GM23248 (cell line): ENCODE data around the gene OR6S1. TPM values are rescaled to one million over a fixed set of nuclear protein-coding genes. Genes with fewer than 3 reads are reported as not detected.
A peak's percentile ranks its signal among the peaks of the same experiment; 100 is the strongest.
"Not testable (repeated sequence)": the region's sequence is repeated elsewhere in the genome, so short reads cannot be mapped to it uniquely, and the experiment has no call there.

ENCODE experiments used
- DNase-seq: peaks from one replicate; pipeline ENCODE4 v3.0.0-alpha.2; 2015
- H2AFZ ChIP-seq: fragments of 200-600 bp; sonication (generic); 2 replicates; pipeline ENCODE4 v1.6.1; 2016; ENCODE audit warnings: antibody characterized with exemption
- H3F3A ChIP-seq: fragments of 200-600 bp; sonication (generic); 2 replicates; pipeline ENCODE4 v1.6.1; 2016; ENCODE audit warnings: mild to moderate bottlenecking, antibody characterized with exemption, mixed run types; ENCODE audit not compliant: insufficient read depth
- H3K27ac ChIP-seq: fragments of 200-600 bp; sonication (generic); 2 replicates; pipeline ENCODE4 v1.5.1; 2016; ENCODE audit warnings: mild to moderate bottlenecking
- H3K27me3 ChIP-seq: fragments of 200-600 bp; sonication (generic); replicated peaks from 2 replicates; pipeline ENCODE4 v1.6.1; 2016; ENCODE audit warnings: mild to moderate bottlenecking; ENCODE audit not compliant: insufficient read depth
- H3K36me3 ChIP-seq: fragments of 200-600 bp; sonication (generic); 2 replicates; pipeline ENCODE4 v1.6.1; 2016; ENCODE audit warnings: low read depth, mild to moderate bottlenecking
- H3K4me1 ChIP-seq: fragments of 200-600 bp; sonication (generic); 2 replicates; pipeline ENCODE4 v1.6.1; 2016; ENCODE audit warnings: mild to moderate bottlenecking; ENCODE audit not compliant: insufficient read depth
- H3K4me2 ChIP-seq: fragments of 200-600 bp; sonication (generic); one replicate; pipeline ENCODE4 v1.6.1; 2016; ENCODE audit warnings: mild to moderate bottlenecking; ENCODE audit not compliant: unreplicated experiment
- H3K4me3 ChIP-seq: fragments of 200-600 bp; sonication (generic); 2 replicates; pipeline ENCODE4 v1.5.1; 2016; ENCODE audit warnings: mild to moderate bottlenecking
- H3K79me2 ChIP-seq: fragments of 200-600 bp; sonication (generic); 2 replicates; pipeline ENCODE4 v1.6.1; 2016; ENCODE audit warnings: mild to moderate bottlenecking; ENCODE audit not compliant: insufficient read depth
- H3K9ac ChIP-seq: fragments of 200-600 bp; sonication (generic); 2 replicates; pipeline ENCODE4 v1.6.1; 2016; ENCODE audit warnings: mild to moderate bottlenecking
- H3K9me2 ChIP-seq: fragments of 200-600 bp; sonication (generic); 2 replicates; pipeline ENCODE4 v1.6.1; 2016; ENCODE audit warnings: mixed run types, mild to moderate bottlenecking, moderate library complexity; ENCODE audit not compliant: insufficient read depth
- H3K9me3 ChIP-seq: fragments of 200-600 bp; sonication (generic); one replicate; pipeline ENCODE4 v1.6.1; 2017; ENCODE audit warnings: low read depth
- H4K20me1 ChIP-seq: fragments of 200-600 bp; sonication (generic); 2 replicates; pipeline ENCODE4 v1.6.0; 2016; ENCODE audit not compliant: insufficient read depth
- EZH2 ChIP-seq: fragments of 200-600 bp; sonication (generic); IDR thresholded peaks from 2 replicates; pipeline ENCODE4 v1.6.1; 2018; ENCODE audit warnings: antibody characterized with exemption, mild to moderate bottlenecking; ENCODE audit not compliant: insufficient read depth, poor library complexity, severe bottlenecking
- EZH2phosphoT487 ChIP-seq: fragments of 200-600 bp; sonication (generic); IDR thresholded peaks from 2 replicates; pipeline ENCODE4 v1.6.1; 2018; ENCODE audit warnings: antibody characterized with exemption, moderate library complexity, mild to moderate bottlenecking, low read depth; ENCODE audit not compliant: insufficient read depth
- WGBS, 2 experiments: methylation state at CpG; one replicate each; pipeline ENCODE4 v1.1.6; 2015 to 2017; ENCODE audit warnings: low lambda C conversion rate in 2 of 2, low coverage in 1 of 2; ENCODE audit errors: missing lambda C conversion rate in 2 of 2; 5-methylcytosine and 5-hydroxymethylcytosine counted together
- in situ Hi-C: fragments of 300-500 bp; cut with MboI; formaldehyde crosslinking; loops from 2 replicates; pipeline ENCODE4 v1.15.0; 2020
- polyA plus RNA-seq: library from polyadenylated mRNA; unstranded; fragments of >200 nt; fragmentation: Nextera tagmentation; extraction: Ambion mirVana; gene quantifications from 2 replicates; pipeline ENCODE4 v1.2.1, GENCODE V29; 2016
- total RNA-seq: library from RNA; depleted of rRNA; stranded (reverse); fragments of >200 nt; shearing (Covaris generic); gene quantifications from 2 replicates; pipeline ENCODE4 v1.2.3, GENCODE V29; 2014

Gene OR6S1
- total and polyA plus RNA-seq, 2 experiments from 2014 or later: not detected

DNA sequence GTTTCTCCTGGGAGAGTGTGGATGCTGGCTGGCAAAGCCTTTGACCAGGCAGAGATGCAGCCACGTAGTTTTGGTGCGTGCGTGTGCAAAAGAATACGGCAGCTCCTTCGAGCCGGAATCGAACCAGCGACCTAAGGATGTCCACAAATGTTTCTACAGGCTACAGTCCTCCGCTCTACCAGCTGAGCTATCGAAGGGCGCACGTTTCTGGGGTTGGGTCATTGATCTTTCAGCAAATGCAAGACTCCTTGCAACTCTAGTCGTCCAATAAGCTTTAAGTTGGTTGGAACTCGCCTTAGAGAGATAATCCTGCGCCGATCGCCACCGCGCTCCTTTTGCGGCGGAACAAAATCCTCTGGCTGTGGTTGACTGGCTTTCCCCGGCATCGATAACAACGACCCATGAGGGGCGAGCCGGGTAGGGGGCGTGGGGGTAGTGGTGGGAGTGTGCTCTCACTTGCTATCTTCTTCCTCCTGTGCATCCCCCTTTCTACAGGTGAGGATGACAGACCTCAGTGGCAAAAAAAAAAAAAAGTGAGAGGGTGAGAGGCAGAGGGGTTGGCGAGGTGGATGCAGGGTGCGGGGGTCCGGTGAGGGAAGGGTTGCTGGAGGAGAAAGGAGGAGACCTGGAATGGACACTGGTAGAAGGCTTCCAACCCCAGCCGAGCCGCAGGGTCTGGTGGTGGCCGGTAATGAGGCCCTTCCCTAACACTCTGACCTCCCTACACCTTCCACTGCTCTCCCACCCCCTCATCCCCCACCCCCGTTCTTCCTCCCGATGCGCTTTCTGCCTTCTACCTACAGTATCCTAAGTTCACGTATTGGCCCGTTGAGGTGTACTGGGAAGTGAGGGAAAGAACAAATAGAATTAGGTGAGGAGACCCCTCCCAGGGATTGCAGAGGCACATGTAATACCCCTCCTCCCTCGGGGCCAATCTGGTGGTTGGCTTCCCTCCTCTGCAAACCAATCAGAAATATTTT, 11.8 kb upstream of the OR6S1 start:
- H2AFZ ChIP-seq: no peak overlapping the region; the same call in 1 of the 2 replicates

DNA sequence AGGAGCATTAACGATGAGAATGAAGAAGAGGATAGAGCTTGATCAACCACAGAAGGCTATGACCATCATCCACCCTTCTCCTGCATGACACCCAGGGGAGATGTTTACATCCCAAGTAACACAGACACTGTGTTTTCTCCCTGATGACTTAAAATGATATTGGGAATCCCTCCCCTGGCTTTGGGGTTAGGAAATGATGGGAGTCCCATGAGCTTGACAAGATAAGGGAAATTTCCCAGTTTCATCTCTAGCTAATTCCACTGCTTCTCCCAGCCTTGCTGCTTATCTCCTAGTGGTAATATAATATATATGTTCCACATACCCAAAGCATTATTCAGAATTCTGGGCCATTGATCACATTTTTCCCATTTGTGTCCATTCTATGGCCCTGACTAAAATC, 4.0 kb upstream of the OR6S1 start:
- Histone ChIP-seq H3K27me3 (0 out of 2 replicates have a peak, but pooled peaks cover 12% of the 10 kb centered on the region), H3K79me2 (no peaks in the 10 kb centered on the region), H2AFZ (no peak overlapping the region), H3K9me3 (no peaks in the 10 kb centered on the region), H3F3A (no peaks in the 10 kb centered on the region), H3K9ac (no peak overlapping the region), H3K27ac (no peak overlapping the region), H3K4me1 (no peaks in the 10 kb centered on the region), H3K4me2 (no peak overlapping the region), H3K36me3 (no peaks in the 10 kb centered on the region), H3K4me3 (no peak overlapping the region), H3K9me2 (no peaks in the 10 kb centered on the region), H4K20me1 (no peaks in the 10 kb centered on the region)
- in situ Hi-C loops: no loop called here
- WGBS, 2 experiments: 48 to 50% methylated on average over 1 of the region's 1 CpG
- no peak for TF ChIP-seq EZH2phosphoT487
- TF ChIP-seq EZH2: no peak
- DNase-seq: no peak

More for the DNA sequence above, 11.8 kb upstream of the OR6S1 start:
- H3K36me3 ChIP-seq: no peaks in the 10 kb centered on the region
- no peaks in the 10 kb centered on the region for H3K9me2 ChIP-seq
- H3K4me2 ChIP-seq: no peak overlapping the region
- no peaks in the 10 kb centered on the region for H3K4me1 ChIP-seq
- in situ Hi-C loops: no loop called here
- peaks cover 34% of the 10 kb centered on the region for H3K27me3 ChIP-seq
- H3K79me2 ChIP-seq: no peaks in the 10 kb centered on the region
- TF ChIP-seq EZH2: no peak
- TF ChIP-seq EZH2phosphoT487: no peak
- 2 to 4% methylated on average over 31 to 39 of the region's 39 CpGs for WGBS, 2 experiments
- peak overlapping the region; percentile 9; the same call in 1 of the 2 replicates for H3K4me3 ChIP-seq
- no peak overlapping the region for H3K9ac ChIP-seq
- no peaks in the 10 kb centered on the region for H3F3A ChIP-seq
- no peaks in the 10 kb centered on the region for H4K20me1 ChIP-seq
- H3K9me3 ChIP-seq: no peaks in the 10 kb centered on the region
- DNase-seq: peak; percentile 52
- no peak overlapping the region for H3K27ac ChIP-seq

DNA sequence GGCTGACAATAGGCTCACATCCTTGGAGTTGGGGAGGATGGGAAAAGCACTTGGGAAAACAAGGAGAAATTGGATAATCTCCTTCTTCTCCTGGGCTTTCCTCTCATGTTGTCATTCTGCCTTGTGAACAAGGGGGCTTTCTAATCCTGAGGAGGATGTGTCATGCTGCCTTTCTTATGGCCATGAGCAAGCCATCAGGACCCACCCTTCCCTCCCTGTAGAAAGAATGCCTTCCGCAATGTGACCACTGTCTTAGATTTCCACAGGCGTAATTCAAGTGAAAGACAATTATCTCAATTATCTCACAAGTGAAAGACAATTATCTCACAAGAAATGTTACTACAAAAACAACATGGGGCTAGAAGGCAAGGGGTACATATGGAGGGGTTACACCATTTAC, 3.0 kb upstream of the OR6S1 start:
- Histone ChIP-seq H3K9me2 (no peaks in the 10 kb centered on the region), H3K27me3 (0 out of 2 replicates have a peak, but pooled peaks cover 7% of the 10 kb centered on the region), H2AFZ (no peak overlapping the region), H3K79me2 (no peaks in the 10 kb centered on the region), H3K9me3 (no peaks in the 10 kb centered on the region), H3K27ac (no peak overlapping the region), H3K36me3 (no peaks in the 10 kb centered on the region), H3K9ac (no peak overlapping the region), H4K20me1 (no peaks in the 10 kb centered on the region), H3K4me3 (no peak overlapping the region), H3F3A (no peaks in the 10 kb centered on the region), H3K4me1 (no peaks in the 10 kb centered on the region), H3K4me2 (no peak overlapping the region)
- WGBS, 2 experiments: 62 to 68% methylated on average over 2 of the region's 2 CpGs
- TF ChIP-seq EZH2 (no peak), EZH2phosphoT487 (no peak)
- no peak for DNase-seq
- in situ Hi-C loops: no loop called here

DNA sequence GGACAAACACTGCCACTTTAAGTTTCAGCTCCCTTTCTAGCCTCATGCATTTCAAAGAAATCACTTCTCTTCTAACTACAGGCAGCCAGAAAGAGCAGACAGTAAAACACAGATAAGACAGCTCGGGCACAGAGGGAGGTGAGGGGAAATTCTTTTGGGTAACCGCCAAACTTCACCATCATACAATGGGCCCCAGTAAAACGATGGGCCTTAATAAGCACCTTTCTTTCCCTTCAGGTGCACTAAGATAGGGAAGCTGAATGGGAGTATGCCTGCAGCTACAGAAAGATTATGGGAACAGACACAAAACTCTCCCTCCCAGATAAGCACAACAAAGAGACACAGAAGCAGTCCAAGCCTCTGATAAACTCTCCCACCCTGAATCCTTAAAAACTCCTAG, 1.3 kb upstream of the OR6S1 start:
- H3K9me3 ChIP-seq, H4K20me1 ChIP-seq, H3F3A ChIP-seq, in situ Hi-C loops, DNase-seq, H3K4me1 ChIP-seq, H3K4me3 ChIP-seq, H3K27me3 ChIP-seq, H3K9me2 ChIP-seq, H3K27ac ChIP-seq, H3K79me2 ChIP-seq, H3K4me2 ChIP-seq, H2AFZ ChIP-seq, H3K36me3 ChIP-seq, H3K9ac ChIP-seq: not testable (repeated sequence)
- WGBS, 2 experiments: 2% methylated on average over 3 of the region's 3 CpGs
